ENCODE results near the gene RNASEL. TPM values are rescaled to one million over a fixed set of nuclear protein-coding genes. Genes with fewer than 3 reads are reported as not detected.

The RNASEL gene
- total RNA-seq, 1 donor from 2014 or later: 4.2 TPM

GRCh38 chr1:182630586-182630985, 41.5 kb upstream of the RNASEL start:
- no peak overlapping the region for H3K4me3 ChIP-seq (ENCODE audit: low read length in 3 of 3)
- H3K9ac ChIP-seq (ENCODE audit: low read depth in 1 of 3, low read length in 3 of 3): no peak overlapping the region
- no peaks in the 10 kb centered on the region for H3K36me3 ChIP-seq (ENCODE audit: control insufficient read depth in 3 of 3, insufficient read depth in 3 of 3, low read length in 3 of 3)
- H3K4me1 ChIP-seq (ENCODE audit: control insufficient read depth in 3 of 3, insufficient read depth in 3 of 3, low read length in 3 of 3): peaks cover 0 to 2% (median 2%) of the 10 kb centered on the region in 3 donors
- H3K9me3 ChIP-seq (ENCODE audit: control insufficient read depth in 3 of 3, low read length in 3 of 3): no peaks in the 10 kb centered on the region
- H3K27me3 ChIP-seq (ENCODE audit: control insufficient read depth in 3 of 3, insufficient read depth in 3 of 3, low read length in 3 of 3): no peaks in the 10 kb centered on the region
- H3K27ac ChIP-seq (ENCODE audit: low read depth, low read length): no peak overlapping the region

GRCh38 chr1:182629499-182630096, 40.5 kb upstream of the RNASEL start:
- peaks cover 0 to 2% (median 2%) of the 10 kb centered on the region in 3 donors for H3K4me1 ChIP-seq (ENCODE audit: control insufficient read depth in 3 of 3, insufficient read depth in 3 of 3, low read length in 3 of 3)
- H3K4me3 ChIP-seq (ENCODE audit: low read length in 3 of 3): no peak overlapping the region
- no peaks in the 10 kb centered on the region for H3K9me3 ChIP-seq (ENCODE audit: control insufficient read depth in 3 of 3, low read length in 3 of 3)
- no peaks in the 10 kb centered on the region for H3K27me3 ChIP-seq (ENCODE audit: control insufficient read depth in 3 of 3, insufficient read depth in 3 of 3, low read length in 3 of 3)
- no peak overlapping the region for H3K27ac ChIP-seq (ENCODE audit: low read depth, low read length)
- H3K9ac ChIP-seq (ENCODE audit: low read depth in 1 of 3, low read length in 3 of 3): no peak overlapping the region
- H3K36me3 ChIP-seq (ENCODE audit: control insufficient read depth in 3 of 3, insufficient read depth in 3 of 3, low read length in 3 of 3): no peaks in the 10 kb centered on the region

GRCh38 chr1:182629080-182629479, 40.0 kb upstream of the RNASEL start:
- H3K4me1 ChIP-seq (ENCODE audit: control insufficient read depth in 3 of 3, insufficient read depth in 3 of 3, low read length in 3 of 3): peaks cover 0 to 2% (median 2%) of the 10 kb centered on the region in 3 donors
- H3K4me3 ChIP-seq (ENCODE audit: low read length in 3 of 3): no peak overlapping the region
- no peaks in the 10 kb centered on the region for H3K9me3 ChIP-seq (ENCODE audit: control insufficient read depth in 3 of 3, low read length in 3 of 3)
- H3K27ac ChIP-seq (ENCODE audit: low read depth, low read length): no peak overlapping the region
- no peaks in the 10 kb centered on the region for H3K27me3 ChIP-seq (ENCODE audit: control insufficient read depth in 3 of 3, insufficient read depth in 3 of 3, low read length in 3 of 3)
- no peak overlapping the region for H3K9ac ChIP-seq (ENCODE audit: low read depth in 1 of 3, low read length in 3 of 3)
- no peaks in the 10 kb centered on the region for H3K36me3 ChIP-seq (ENCODE audit: control insufficient read depth in 3 of 3, insufficient read depth in 3 of 3, low read length in 3 of 3)

GRCh38 chr1:182628657-182629056, 39.6 kb upstream of the RNASEL start:
- H3K27ac ChIP-seq (ENCODE audit: low read depth, low read length): no peak overlapping the region
- H3K4me1 ChIP-seq (ENCODE audit: control insufficient read depth in 3 of 3, insufficient read depth in 3 of 3, low read length in 3 of 3): peaks cover under 1 to 3% (median 2%) of the 10 kb centered on the region in 3 donors
- H3K9ac ChIP-seq (ENCODE audit: low read depth in 1 of 3, low read length in 3 of 3): no peak overlapping the region

GRCh38 chr1:182627622-182628021, 38.6 kb upstream of the RNASEL start:
- Histone ChIP-seq H3K27ac (ENCODE audit: low read depth, low read length) (no peak overlapping the region), H3K36me3 (ENCODE audit: control insufficient read depth in 3 of 3, insufficient read depth in 3 of 3, low read length in 3 of 3) (no peaks in the 10 kb centered on the region), H3K9ac (ENCODE audit: low read depth in 1 of 3, low read length in 3 of 3) (no peak overlapping the region), H3K9me3 (ENCODE audit: control insufficient read depth in 3 of 3, low read length in 3 of 3) (no peaks in the 10 kb centered on the region), H3K27me3 (ENCODE audit: control insufficient read depth in 3 of 3, insufficient read depth in 3 of 3, low read length in 3 of 3) (no peaks in the 10 kb centered on the region), H3K4me1 (ENCODE audit: control insufficient read depth in 3 of 3, insufficient read depth in 3 of 3, low read length in 3 of 3) (peaks cover 6 to 8% (median 8%) of the 10 kb centered on the region in 3 donors), H3K4me3 (ENCODE audit: low read length in 3 of 3) (no peak overlapping the region)

More at GRCh38 chr1:182628657-182629056, 39.6 kb upstream of the RNASEL start:
- H3K27me3 ChIP-seq (ENCODE audit: control insufficient read depth in 3 of 3, insufficient read depth in 3 of 3, low read length in 3 of 3): no peaks in the 10 kb centered on the region
- H3K9me3 ChIP-seq (ENCODE audit: control insufficient read depth in 3 of 3, low read length in 3 of 3): no peaks in the 10 kb centered on the region
- no peak overlapping the region for H3K4me3 ChIP-seq (ENCODE audit: low read length in 3 of 3)
- H3K36me3 ChIP-seq (ENCODE audit: control insufficient read depth in 3 of 3, insufficient read depth in 3 of 3, low read length in 3 of 3): no peaks in the 10 kb centered on the region

- Histone ChIP-seq H3K27me3 (ENCODE audit: control insufficient read depth in 3 of 3, insufficient read depth in 3 of 3, low read length in 3 of 3) (no peaks in the 10 kb centered on the region), H3K4me1 (ENCODE audit: control insufficient read depth in 3 of 3, insufficient read depth in 3 of 3, low read length in 3 of 3) (peaks cover 6 to 8% (median 8%) of the 10 kb centered on the region in 3 donors), H3K27ac (ENCODE audit: low read depth, low read length) (no peak overlapping the region), H3K9ac (ENCODE audit: low read depth in 1 of 3, low read length in 3 of 3) (no peak overlapping the region), H3K36me3 (ENCODE audit: control insufficient read depth in 3 of 3, insufficient read depth in 3 of 3, low read length in 3 of 3) (no peaks in the 10 kb centered on the region), H3K9me3 (ENCODE audit: control insufficient read depth in 3 of 3, low read length in 3 of 3) (no peaks in the 10 kb centered on the region), H3K4me3 (ENCODE audit: low read length in 3 of 3) (no peak overlapping the region)
These were observed 37.5 kb upstream of the RNASEL start for GRCh38 chr1:182626527-182626926.

GRCh38 chr1:182625719-182626504, 36.9 kb upstream of the RNASEL start:
- H3K27me3 ChIP-seq (ENCODE audit: control insufficient read depth in 3 of 3, insufficient read depth in 3 of 3, low read length in 3 of 3): no peaks in the 10 kb centered on the region
- no peak overlapping the region for H3K4me3 ChIP-seq (ENCODE audit: low read length in 3 of 3)
- no peak overlapping the region for H3K27ac ChIP-seq (ENCODE audit: low read depth, low read length)
- no peak overlapping the region for H3K9ac ChIP-seq (ENCODE audit: low read depth in 1 of 3, low read length in 3 of 3)
- H3K36me3 ChIP-seq (ENCODE audit: control insufficient read depth in 3 of 3, insufficient read depth in 3 of 3, low read length in 3 of 3): no peaks in the 10 kb centered on the region
- no peaks in the 10 kb centered on the region for H3K9me3 ChIP-seq (ENCODE audit: control insufficient read depth in 3 of 3, low read length in 3 of 3)
- peaks cover 6 to 8% (median 8%) of the 10 kb centered on the region in 3 donors for H3K4me1 ChIP-seq (ENCODE audit: control insufficient read depth in 3 of 3, insufficient read depth in 3 of 3, low read length in 3 of 3)

- H3K9me3 ChIP-seq (ENCODE audit: control insufficient read depth in 3 of 3, low read length in 3 of 3): no peaks in the 10 kb centered on the region
- peaks cover 6 to 8% (median 8%) of the 10 kb centered on the region in 3 donors for H3K4me1 ChIP-seq (ENCODE audit: control insufficient read depth in 3 of 3, insufficient read depth in 3 of 3, low read length in 3 of 3)
- no peak overlapping the region for H3K27ac ChIP-seq (ENCODE audit: low read depth, low read length)
- H3K4me3 ChIP-seq (ENCODE audit: low read length in 3 of 3): no peak overlapping the region
- no peaks in the 10 kb centered on the region for H3K36me3 ChIP-seq (ENCODE audit: control insufficient read depth in 3 of 3, insufficient read depth in 3 of 3, low read length in 3 of 3)
- H3K9ac ChIP-seq (ENCODE audit: low read depth in 1 of 3, low read length in 3 of 3): no peak overlapping the region
- no peaks in the 10 kb centered on the region for H3K27me3 ChIP-seq (ENCODE audit: control insufficient read depth in 3 of 3, insufficient read depth in 3 of 3, low read length in 3 of 3)
These were observed 36.0 kb upstream of the RNASEL start for GRCh38 chr1:182625024-182625423.

GRCh38 chr1:182624577-182624976, 35.5 kb upstream of the RNASEL start:
- no peaks in the 10 kb centered on the region for H3K36me3 ChIP-seq (ENCODE audit: control insufficient read depth in 3 of 3, insufficient read depth in 3 of 3, low read length in 3 of 3)
- H3K27me3 ChIP-seq (ENCODE audit: control insufficient read depth in 3 of 3, insufficient read depth in 3 of 3, low read length in 3 of 3): no peaks in the 10 kb centered on the region
- no peak overlapping the region for H3K4me3 ChIP-seq (ENCODE audit: low read length in 3 of 3)
- no peaks in the 10 kb centered on the region for H3K9me3 ChIP-seq (ENCODE audit: control insufficient read depth in 3 of 3, low read length in 3 of 3)
- peaks cover 6 to 8% (median 8%) of the 10 kb centered on the region in 3 donors for H3K4me1 ChIP-seq (ENCODE audit: control insufficient read depth in 3 of 3, insufficient read depth in 3 of 3, low read length in 3 of 3)
- H3K27ac ChIP-seq (ENCODE audit: low read depth, low read length): no peak overlapping the region
- H3K9ac ChIP-seq (ENCODE audit: low read depth in 1 of 3, low read length in 3 of 3): no peak overlapping the region

GRCh38 chr1:182622901-182623528, 34.0 kb upstream of the RNASEL start:
- peaks cover 8 to 11% (median 8%) of the 10 kb centered on the region in 3 donors for H3K4me1 ChIP-seq (ENCODE audit: control insufficient read depth in 3 of 3, insufficient read depth in 3 of 3, low read length in 3 of 3)
- H3K9ac ChIP-seq (ENCODE audit: low read depth in 1 of 3, low read length in 3 of 3): no peak overlapping the region
- H3K4me3 ChIP-seq (ENCODE audit: low read length in 3 of 3): no peak overlapping the region
- H3K27me3 ChIP-seq (ENCODE audit: control insufficient read depth in 3 of 3, insufficient read depth in 3 of 3, low read length in 3 of 3): no peaks in the 10 kb centered on the region
- H3K27ac ChIP-seq (ENCODE audit: low read depth, low read length): no peak overlapping the region
- H3K36me3 ChIP-seq (ENCODE audit: control insufficient read depth in 3 of 3, insufficient read depth in 3 of 3, low read length in 3 of 3): no peaks in the 10 kb centered on the region
- H3K9me3 ChIP-seq (ENCODE audit: control insufficient read depth in 3 of 3, low read length in 3 of 3): no peaks in the 10 kb centered on the region
